Ovary (tissue), 3 donors: ENCODE data around the gene FIG4.

Source experiments
- EP300 ChIP-seq: sonication (generic); formaldehyde crosslinking; IDR thresholded peaks from one replicate; pipeline ENCODE4 v1.6.1; 2017; ENCODE audit warnings: antibody characterized with exemption
- POLR2A ChIP-seq: fragments of 450-650 bp; IDR thresholded peaks from one replicate; pipeline ENCODE4 v1.6.1; 2017; ENCODE audit warnings: antibody characterized with exemption, mild to moderate bottlenecking, moderate library complexity
- TF ChIP-seq, protein P1 (sequence below), 3 donors: fragments of 450-650 bp in 2 of 3; fragments of 200-600 bp in 1 of 3; IDR thresholded peaks; one replicate each; pipeline versions ENCODE4 v1.5.1 to v1.8.0; 2016 to 2022; ENCODE audit warnings: antibody characterized with exemption in 3 of 3, mild to moderate bottlenecking in 1 of 3
- donor health status: DM: no; HTN: no; CAD: no.

DNA sequence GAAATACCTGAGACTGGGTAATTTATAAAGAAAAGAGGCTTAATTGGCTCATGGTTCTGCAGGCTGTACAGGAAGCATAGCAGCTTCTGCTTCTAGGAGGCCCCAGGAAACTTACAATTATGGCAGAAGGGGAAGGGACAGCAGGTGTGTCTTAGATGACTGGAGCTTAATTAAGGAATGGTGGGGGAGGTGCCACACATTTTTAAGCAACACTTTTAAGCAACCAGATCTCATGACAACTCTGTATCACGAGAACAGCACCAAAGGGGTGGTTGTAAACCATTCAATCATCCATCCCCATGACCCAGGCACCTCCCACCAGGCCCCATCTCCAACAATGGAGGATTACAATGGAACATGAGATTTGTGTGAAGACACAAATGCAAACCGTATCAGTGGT, 26.9 kb downstream of the FIG4 start:
- TF ChIP-seq, protein P1, sequence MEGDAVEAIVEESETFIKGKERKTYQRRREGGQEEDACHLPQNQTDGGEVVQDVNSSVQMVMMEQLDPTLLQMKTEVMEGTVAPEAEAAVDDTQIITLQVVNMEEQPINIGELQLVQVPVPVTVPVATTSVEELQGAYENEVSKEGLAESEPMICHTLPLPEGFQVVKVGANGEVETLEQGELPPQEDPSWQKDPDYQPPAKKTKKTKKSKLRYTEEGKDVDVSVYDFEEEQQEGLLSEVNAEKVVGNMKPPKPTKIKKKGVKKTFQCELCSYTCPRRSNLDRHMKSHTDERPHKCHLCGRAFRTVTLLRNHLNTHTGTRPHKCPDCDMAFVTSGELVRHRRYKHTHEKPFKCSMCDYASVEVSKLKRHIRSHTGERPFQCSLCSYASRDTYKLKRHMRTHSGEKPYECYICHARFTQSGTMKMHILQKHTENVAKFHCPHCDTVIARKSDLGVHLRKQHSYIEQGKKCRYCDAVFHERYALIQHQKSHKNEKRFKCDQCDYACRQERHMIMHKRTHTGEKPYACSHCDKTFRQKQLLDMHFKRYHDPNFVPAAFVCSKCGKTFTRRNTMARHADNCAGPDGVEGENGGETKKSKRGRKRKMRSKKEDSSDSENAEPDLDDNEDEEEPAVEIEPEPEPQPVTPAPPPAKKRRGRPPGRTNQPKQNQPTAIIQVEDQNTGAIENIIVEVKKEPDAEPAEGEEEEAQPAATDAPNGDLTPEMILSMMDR (IDR thresholded peaks at IDR 0.05) = no peak
- TF ChIP-seq POLR2A = no peak
- TF ChIP-seq EP300 = no peak
